Esophagus muscularis mucosa (tissue), 4 donors: ENCODE results near the gene ELMO3. TPM values are rescaled to one million over a fixed set of nuclear protein-coding genes. Genes with fewer than 3 reads are reported as not detected.
A peak's percentile ranks its signal among the peaks of the same experiment; 100 is the strongest.

ENCODE experiments used
- DNase-seq: peaks from one replicate; pipeline ENCODE4 v3.0.0-alpha.2; 2017; ENCODE audit errors: extremely low spot score
- H3K27ac ChIP-seq, 4 donors: fragments of 200-600 bp; sonication (generic); replicated peaks in 1 of 4; 1 replicate in 3 of 4; 2 replicates in 1 of 4; pipeline ENCODE4 v1.5.1; 2016 to 2019; ENCODE audit warnings: mild to moderate bottlenecking in 1 of 4
- H3K27me3 ChIP-seq, 4 donors: fragments of 200-600 bp; sonication (generic); one replicate each; pipeline versions ENCODE4 v1.5.1 to v1.6.0; 2016 to 2019
- H3K36me3 ChIP-seq, 4 donors: fragments of 200-600 bp; sonication (generic); one replicate each; pipeline ENCODE4 v1.5.1; 2016 to 2019
- H3K4me1 ChIP-seq, 4 donors: fragments of 200-600 bp; sonication (generic); one replicate each; pipeline ENCODE4 v1.5.1; 2016 to 2019
- H3K4me3 ChIP-seq, 4 donors: fragments of 200-600 bp; sonication (generic); 1 replicate in 2 of 4; 2 replicates in 2 of 4; pipeline ENCODE4 v1.5.1; 2016 to 2019; ENCODE audit warnings: mild to moderate bottlenecking in 4 of 4, moderate library complexity in 1 of 4
- H3K9me3 ChIP-seq, 4 donors: fragments of 200-600 bp; sonication (generic); 1 replicate in 3 of 4; 2 replicates in 1 of 4; pipeline ENCODE4 v1.5.1; 2016 to 2019
- EP300 ChIP-seq: sonication (generic); formaldehyde crosslinking; IDR thresholded peaks from one replicate; pipeline ENCODE4 v1.6.1; 2017; ENCODE audit warnings: antibody characterized with exemption
- POLR2A ChIP-seq: fragments of 450-650 bp; IDR thresholded peaks from one replicate; pipeline ENCODE4 v1.6.1; 2017; ENCODE audit warnings: antibody characterized with exemption, moderate library complexity, mild to moderate bottlenecking, low read depth
- POLR2AphosphoS5 ChIP-seq, 2 donors: sonication (generic); formaldehyde crosslinking; IDR thresholded peaks; one replicate each; pipeline ENCODE4 v1.6.1; 2017; ENCODE audit warnings: antibody characterized with exemption in 2 of 2
- WGBS: methylation state at CpG from one replicate; pipeline ENCODE4 v1.1.5; 2018; 5-methylcytosine and 5-hydroxymethylcytosine counted together
- intact Hi-C: fragments of 100-400 bp; cut with DNase I; formaldehyde crosslinking; loops from one replicate; pipeline ENCODE4 v1.15.1; 2023
- total RNA-seq, 4 donors: library from RNA; depleted of rRNA; stranded (reverse); fragments of >200 nt; gene quantifications; one replicate each; pipeline versions ENCODE4 v1.1.0 to v1.2.1, GENCODE V29; 2016
- TF ChIP-seq, protein P1 (sequence below), 3 experiments: fragments of 200-600 bp in 2 of 3; fragments of 450-650 bp in 1 of 3; sonication (generic) in 2 of 3; IDR thresholded peaks; one replicate each; pipeline ENCODE4 v1.5.1; 2017 to 2019; ENCODE audit warnings: antibody characterized with exemption in 3 of 3, mild to moderate bottlenecking in 2 of 3, moderate library complexity in 1 of 3

The ELMO3 gene
- total RNA-seq, 4 donors from 2014 or later, result 0.33 to 0.83 (median 0.60) TPM

DNA sequence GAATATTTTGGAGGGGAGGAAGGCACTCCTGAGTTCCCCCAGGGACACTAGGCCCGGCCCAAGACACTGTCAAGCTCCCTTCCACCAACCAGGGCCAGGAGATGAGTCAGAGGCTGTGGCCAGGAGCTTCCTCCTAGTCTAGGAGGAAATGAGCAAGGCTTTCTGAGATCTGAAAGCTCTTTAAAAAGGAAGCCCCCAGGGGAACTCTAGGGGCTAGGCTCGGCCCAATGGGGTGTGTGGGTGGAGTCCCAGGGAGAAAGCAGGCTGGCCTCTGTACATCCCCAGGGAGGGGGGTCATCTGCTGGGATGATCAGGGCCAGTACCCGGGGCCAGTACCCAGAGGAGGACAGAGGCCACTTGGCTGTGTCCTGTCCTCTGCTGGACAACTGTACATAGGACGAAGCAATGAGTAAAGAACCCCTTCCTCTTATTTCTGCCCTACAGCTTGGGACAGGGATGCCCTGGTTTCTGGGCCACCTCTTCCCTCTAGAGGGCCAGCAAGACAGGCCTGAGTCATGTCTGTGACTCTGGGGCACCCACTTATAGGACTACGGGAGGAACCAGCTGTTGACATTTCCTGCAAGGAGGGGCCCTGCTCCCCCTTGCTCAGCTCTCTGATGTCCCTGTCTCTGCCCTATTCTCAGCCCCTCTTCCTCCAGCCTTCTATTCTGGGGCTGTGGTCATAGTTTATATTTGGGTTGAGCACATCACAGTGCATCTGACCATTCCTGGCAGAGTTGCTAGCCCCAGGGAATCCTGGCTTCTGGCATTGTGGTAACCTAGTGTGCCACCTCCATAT lies 45.7 kb downstream of the ELMO3 start:
- intact Hi-C loops, result no loop called here
- no peak for DNase-seq
- peak; percentile 27 to 37 for TF ChIP-seq POLR2AphosphoS5 (IDR thresholded peaks at IDR 0.05)
- TF ChIP-seq POLR2A, result no peak

DNA sequence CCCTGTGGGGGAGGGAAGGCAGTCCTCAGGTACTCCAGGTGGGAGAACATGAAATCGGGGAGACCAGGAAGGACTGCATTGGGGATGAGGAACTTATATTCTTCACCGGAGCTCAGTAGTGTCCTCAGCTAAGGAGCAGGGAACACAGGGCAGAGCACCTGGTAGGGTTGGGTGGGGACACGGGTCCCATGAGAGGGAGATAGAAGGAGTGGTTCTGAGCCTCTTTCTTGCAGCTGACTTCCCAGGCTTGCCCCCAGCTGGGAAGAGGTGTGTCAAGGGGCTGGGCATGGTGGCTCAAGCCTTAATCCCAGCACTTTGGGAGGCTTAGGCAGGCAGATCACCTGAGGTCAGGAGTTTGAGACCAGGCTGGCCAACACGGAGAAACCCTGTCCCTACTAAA lies 46.3 kb downstream of the ELMO3 start:
- WGBS, result 67% methylated on average over 4 of the region's 4 CpGs
- H3K27me3 ChIP-seq, result peaks cover 0 to 20% (median 6%) of the 10 kb centered on the region in 4 donors
- peak overlapping the region in 3 of 4 donors; percentile 70 to 75 (median 74) for H3K4me3 ChIP-seq
- H3K36me3 ChIP-seq, result no peaks in the 10 kb centered on the region
- peak overlapping the region; percentile 81 to 88 (median 84) for H3K27ac ChIP-seq
- TF ChIP-seq POLR2AphosphoS5 (IDR thresholded peaks at IDR 0.05), result no peak
- TF ChIP-seq EP300, result no peak
- no peak for TF ChIP-seq POLR2A
- TF ChIP-seq, protein P1, sequence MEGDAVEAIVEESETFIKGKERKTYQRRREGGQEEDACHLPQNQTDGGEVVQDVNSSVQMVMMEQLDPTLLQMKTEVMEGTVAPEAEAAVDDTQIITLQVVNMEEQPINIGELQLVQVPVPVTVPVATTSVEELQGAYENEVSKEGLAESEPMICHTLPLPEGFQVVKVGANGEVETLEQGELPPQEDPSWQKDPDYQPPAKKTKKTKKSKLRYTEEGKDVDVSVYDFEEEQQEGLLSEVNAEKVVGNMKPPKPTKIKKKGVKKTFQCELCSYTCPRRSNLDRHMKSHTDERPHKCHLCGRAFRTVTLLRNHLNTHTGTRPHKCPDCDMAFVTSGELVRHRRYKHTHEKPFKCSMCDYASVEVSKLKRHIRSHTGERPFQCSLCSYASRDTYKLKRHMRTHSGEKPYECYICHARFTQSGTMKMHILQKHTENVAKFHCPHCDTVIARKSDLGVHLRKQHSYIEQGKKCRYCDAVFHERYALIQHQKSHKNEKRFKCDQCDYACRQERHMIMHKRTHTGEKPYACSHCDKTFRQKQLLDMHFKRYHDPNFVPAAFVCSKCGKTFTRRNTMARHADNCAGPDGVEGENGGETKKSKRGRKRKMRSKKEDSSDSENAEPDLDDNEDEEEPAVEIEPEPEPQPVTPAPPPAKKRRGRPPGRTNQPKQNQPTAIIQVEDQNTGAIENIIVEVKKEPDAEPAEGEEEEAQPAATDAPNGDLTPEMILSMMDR (IDR thresholded peaks at IDR 0.05), result no peak
- H3K9me3 ChIP-seq, result no peaks in the 10 kb centered on the region
- DNase-seq, result no peak
- intact Hi-C loops, result no loop called here
- H3K4me1 ChIP-seq, result peaks cover 78 to 91% (median 85%) of the 10 kb centered on the region in 4 donors

More for the DNA sequence above, 45.7 kb downstream of the ELMO3 start:
- Histone ChIP-seq H3K27me3 (peaks cover 0 to 14% (median 3%) of the 10 kb centered on the region in 4 donors), H3K27ac (peak overlapping the region; percentile 81 to 88 (median 84)), H3K9me3 (no peaks in the 10 kb centered on the region), H3K4me1 (peaks cover 79 to 89% (median 85%) of the 10 kb centered on the region in 4 donors), H3K4me3 (no peak overlapping the region), H3K36me3 (peaks cover 0 to 4% (median 3%) of the 10 kb centered on the region in 4 donors)
- 41% methylated on average over 5 of the region's 5 CpGs for WGBS

DNA sequence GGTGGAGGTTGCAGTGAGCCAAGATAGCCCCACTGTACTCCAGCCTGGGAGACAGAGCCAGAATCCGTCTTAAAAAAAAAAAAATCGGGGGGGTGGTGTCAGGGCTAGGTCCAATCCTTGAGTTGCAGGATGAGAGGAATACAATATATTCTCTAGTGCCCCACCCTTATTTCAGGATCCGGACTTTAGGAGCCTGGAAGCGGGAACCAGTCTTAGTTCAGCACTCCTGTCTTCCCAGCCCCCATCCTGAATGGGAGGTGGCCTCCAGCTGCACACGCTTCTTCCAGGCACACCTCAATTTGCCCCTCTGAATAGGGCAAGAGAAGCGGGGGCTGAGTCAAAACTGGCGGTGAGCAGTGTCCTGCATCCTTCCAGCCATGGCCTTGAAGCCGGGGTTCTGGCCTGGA lies 46.7 kb downstream of the ELMO3 start:
- no peak for TF ChIP-seq EP300
- no peak for TF ChIP-seq POLR2A
- no peak for TF ChIP-seq POLR2AphosphoS5 (IDR thresholded peaks at IDR 0.05)
- TF ChIP-seq, protein P1 (IDR thresholded peaks at IDR 0.05), result no peak
- Histone ChIP-seq H3K4me3 (peak overlapping the region; percentile 70 to 75 (median 74)), H3K36me3 (no peaks in the 10 kb centered on the region), H3K27me3 (peaks cover 0 to 25% (median 6%) of the 10 kb centered on the region in 4 donors), H3K9me3 (no peaks in the 10 kb centered on the region), H3K27ac (peak overlapping the region; percentile 81 to 88 (median 84)), H3K4me1 (peaks cover 74 to 87% (median 80%) of the 10 kb centered on the region in 4 donors)
- intact Hi-C loops, result no loop called here
- 29% methylated on average over 4 of the region's 8 CpGs for WGBS
- no peak for DNase-seq

DNA sequence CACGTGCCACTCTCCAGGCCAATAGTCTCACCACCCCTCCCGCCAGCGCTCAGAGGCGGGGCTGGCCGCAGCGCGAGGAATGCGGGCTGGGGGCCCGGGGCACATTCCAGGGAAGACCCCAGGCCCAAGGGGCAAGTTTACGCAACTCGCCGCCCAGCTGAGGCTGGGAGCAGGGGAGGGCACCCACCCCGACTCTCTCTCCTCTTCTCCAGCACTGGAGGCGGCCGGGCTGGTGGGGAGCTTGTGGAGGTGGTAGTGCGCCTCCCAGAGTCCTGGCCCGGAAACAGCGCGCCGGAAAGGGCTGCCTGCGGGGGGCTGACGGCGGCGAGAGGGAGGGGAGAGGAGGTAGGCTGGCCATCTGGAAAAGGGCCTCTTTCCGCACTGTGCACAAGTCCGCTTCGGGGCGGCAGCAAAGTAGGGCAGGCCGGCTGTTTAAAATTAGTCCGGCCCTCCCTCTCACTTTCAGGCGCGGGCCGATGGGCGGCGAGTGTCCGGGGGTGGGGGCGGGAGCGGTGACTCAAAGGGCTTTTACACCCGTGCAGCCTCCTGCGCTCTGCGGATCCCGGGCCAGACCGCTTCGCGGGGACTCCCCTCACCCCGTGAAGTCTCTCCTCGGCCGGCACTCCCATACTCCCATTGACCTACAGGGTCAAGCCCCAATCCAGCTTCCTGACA lies 47.3 kb downstream of the ELMO3 start:
- no peak for DNase-seq
- peaks cover 69 to 81% (median 74%) of the 10 kb centered on the region in 4 donors for H3K4me1 ChIP-seq
- H3K4me3 ChIP-seq, result peak overlapping the region; percentile 70 to 75 (median 74)
- peaks cover 0 to 28% (median 6%) of the 10 kb centered on the region in 4 donors for H3K27me3 ChIP-seq
- H3K27ac ChIP-seq, result peak overlapping the region; percentile 81 to 88 (median 84)
- 0% methylated on average over 22 of the region's 48 CpGs for WGBS
- peak; percentile 57 to 58 for TF ChIP-seq POLR2AphosphoS5 (IDR thresholded peaks at IDR 0.05)
- no peak for TF ChIP-seq EP300
- peak; percentile 21 for TF ChIP-seq POLR2A
- TF ChIP-seq, protein P1 (IDR thresholded peaks at IDR 0.05), result peak; percentile 20 to 33 (median 28)
- no peaks in the 10 kb centered on the region for H3K9me3 ChIP-seq
- intact Hi-C loops, result no loop called here
- H3K36me3 ChIP-seq, result no peaks in the 10 kb centered on the region

DNA sequence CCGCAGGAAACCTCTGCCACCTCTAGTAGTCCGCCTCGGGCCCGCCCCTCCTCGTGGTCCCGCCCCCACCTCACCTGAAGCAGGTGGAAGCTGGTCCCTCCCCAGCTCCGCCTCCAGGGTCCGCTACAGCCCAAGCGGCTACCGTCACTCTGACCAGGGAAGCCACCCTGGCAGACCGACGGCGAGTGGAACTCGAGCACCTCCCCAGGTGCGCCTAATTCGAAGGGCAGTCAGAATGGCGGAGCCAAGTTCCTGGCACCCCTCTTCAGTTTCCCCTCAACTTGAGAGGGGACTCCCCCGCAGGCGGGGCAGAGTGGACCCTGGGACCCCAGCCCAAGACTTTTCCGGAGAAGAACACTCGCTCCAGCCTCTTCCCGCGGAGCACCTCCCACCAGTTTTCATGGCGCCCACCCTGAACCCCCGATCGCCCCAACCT lies 47.8 kb downstream of the ELMO3 start:
- H3K4me1 ChIP-seq, result peaks cover 63 to 76% (median 69%) of the 10 kb centered on the region in 4 donors
- no peaks in the 10 kb centered on the region for H3K9me3 ChIP-seq
- peak overlapping the region; percentile 81 to 88 (median 84) for H3K27ac ChIP-seq
- WGBS, result 0% methylated on average over 14 of the region's 26 CpGs
- H3K36me3 ChIP-seq, result no peaks in the 10 kb centered on the region
- H3K4me3 ChIP-seq, result peak overlapping the region; percentile 70 to 75 (median 74)
- H3K27me3 ChIP-seq, result peaks cover 0 to 33% (median 7%) of the 10 kb centered on the region in 4 donors
- intact Hi-C loops, result no loop called here
- no peak for DNase-seq
- peak; percentile 23 for TF ChIP-seq POLR2A
- TF ChIP-seq POLR2AphosphoS5 (IDR thresholded peaks at IDR 0.05), result no peak
